GM18502 (cell line): ENCODE data around the gene DOC2B.
"Not testable (repeated sequence)": the region's sequence is repeated elsewhere in the genome, so short reads cannot be mapped to it uniquely, and the experiment has no call there.

ENCODE experiments used
- ATAC-seq: cut with Tn5 transposase; IDR thresholded peaks from one replicate; pipeline ENCODE4 v1.9.1; 2021; ENCODE audit warnings: mild to moderate bottlenecking; ENCODE audit not compliant: unreplicated experiment, poor library complexity

Gene DOC2B

DNA sequence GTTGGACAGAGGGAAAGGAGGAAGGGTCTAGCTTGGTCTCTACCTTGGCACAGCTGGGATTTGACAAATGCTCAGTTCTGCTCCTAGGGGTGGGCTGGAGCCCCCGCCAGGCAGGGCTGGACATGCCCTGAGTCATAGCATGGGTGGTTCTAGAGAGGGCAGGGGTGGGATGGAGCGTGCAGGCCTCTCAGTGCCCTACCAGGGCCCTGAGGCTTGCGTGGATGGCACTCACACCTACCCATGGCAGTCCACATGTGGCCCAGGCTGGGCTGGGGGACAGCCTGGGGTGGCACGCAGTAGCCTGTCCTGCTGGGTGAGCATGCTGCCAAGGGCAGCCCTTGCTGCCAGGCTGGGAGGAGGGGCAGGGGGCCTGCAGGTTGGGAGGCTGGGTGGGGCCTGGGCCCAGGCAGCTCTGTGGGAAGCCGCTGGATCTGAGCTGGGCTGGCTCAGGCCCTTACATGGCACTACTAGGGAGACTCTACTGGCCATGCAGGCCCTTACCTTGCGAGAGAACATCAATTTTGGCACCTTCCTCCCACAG is 11.2 kb downstream of the DOC2B start:
- ATAC-seq = no peak

DNA sequence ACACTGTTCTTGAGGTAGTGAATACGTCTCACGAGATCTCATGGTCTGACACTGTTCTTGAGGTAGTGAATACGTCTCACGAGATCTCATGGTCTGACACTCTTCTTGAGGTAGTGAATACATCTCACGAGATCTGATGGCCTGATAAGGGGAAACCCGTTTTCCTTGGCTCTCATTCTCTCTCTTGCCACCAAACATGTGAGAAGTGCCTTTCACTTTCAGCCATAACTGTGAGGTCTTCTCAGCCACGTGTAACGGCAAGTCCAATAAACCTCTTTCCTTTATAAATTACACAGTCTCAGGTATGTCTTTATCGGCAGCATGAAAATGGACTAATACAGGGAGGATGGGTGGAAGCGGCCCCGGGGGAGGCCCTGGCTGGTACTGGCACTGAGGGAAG is 12.8 kb downstream of the DOC2B start:
- ATAC-seq = not testable (repeated sequence)

DNA sequence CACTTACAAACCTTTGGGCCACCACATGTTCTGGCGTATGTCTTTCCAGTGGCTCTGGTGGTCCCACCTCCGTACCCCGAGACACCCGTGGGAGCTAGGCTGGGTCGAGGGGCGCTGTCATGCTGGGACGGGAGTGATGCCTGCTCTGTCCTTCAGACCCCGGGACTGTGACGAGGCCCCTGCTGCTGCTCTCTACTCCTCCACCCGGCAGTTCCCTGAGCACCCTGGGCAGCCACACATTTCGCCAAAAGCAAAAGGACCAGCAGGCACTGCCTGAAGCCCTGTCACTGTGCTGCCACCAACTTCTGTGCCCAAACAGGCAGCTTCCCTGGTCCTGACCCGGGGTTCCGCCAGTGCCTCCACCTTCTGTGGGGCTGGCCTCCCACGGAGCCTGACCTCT is 15.5 kb downstream of the DOC2B start:
- ATAC-seq = no peak

DNA sequence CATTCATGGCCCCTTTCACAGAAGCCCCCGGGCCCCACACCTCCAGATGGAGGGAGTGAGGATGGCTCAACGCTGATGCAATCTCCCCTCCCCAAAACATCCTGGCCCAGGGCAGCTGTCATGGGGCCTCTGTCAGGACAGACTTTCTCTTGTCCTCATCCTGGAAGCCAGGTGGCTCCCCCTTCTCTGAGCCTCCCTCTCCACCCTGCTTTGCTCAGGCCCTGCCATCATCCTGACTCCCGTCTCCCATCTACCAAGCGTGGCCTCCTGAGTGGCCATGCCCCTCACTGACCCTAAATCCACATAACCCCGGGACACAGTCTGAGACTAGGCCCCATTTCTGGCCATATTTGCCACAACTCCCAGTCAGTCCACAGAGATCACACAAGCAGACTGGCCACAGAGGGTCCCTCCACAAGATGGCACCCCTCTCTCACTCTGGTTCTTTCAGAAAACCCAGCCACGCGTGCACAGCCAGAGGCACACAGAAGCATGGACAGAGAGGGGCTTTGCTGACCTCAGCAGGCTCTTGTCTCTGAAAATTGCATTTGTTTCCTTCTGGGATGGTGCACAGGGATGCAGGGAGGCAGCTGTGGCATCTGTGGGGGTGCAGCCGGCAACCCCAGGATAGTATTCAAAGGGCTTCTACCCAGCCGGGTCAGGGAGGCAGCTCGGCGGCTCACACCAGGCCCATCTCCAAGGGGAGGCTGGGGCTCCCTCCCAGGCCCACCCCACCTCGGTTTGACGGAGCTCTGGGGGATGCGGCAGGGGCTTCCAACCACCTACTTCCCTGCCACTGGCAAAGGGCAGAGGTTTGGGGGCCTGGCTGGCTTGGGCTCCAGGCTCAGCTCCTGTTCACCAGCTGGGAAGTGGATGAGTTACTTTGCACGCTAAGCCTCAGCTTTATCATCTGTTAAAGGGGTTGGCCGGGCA is 16.9 kb downstream of the DOC2B start:
- no peak for ATAC-seq

DNA sequence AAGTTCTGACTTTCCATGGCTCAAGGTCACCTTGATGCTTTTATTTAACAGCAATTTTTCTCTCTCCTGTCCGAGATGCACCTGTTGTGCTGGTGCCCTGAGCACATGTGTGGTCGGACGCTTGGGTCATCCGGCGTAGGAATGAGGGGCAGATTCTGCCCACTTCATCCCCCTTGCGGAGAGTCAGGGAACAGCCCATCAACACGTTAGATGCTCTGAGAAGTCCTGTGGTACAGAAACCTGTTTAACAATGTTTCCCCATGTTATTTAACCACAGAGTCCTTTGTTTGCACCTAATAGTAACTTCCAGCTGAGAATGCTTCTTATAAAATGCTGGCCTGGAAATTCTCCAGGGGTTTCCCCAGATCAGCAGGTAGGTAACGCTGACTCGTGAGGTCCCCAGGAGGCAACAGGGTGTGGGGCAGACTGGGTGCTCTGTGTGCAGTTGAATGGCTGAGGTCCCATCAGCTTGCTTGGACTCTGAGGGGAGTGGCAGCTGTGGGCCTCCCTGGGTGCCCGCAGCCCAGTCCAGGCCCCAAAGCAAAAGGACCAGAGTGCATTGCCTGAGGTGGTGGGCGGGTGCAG is 17.8 kb downstream of the DOC2B start:
- ATAC-seq = no peak

DNA sequence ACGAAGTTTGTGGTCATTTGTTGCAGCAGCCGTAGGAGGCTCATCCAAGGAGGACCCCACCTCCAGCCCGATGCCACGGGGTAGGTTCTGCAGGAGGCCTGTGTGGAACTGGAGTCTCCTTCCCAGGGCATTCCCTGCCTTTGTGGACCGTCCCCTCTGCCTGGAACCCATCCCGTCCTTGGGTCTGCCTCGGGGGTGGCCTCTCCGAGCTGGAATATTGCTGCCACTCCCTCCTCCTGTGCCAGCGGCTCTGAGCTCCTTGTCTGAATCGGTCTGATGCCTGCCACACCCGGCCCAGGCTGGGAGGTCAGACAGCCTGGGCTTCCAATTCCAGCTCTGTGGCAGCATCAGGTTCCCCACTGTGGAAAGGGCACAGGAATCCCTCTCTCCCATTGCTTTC is 18.8 kb downstream of the DOC2B start:
- ATAC-seq = no peak

DNA sequence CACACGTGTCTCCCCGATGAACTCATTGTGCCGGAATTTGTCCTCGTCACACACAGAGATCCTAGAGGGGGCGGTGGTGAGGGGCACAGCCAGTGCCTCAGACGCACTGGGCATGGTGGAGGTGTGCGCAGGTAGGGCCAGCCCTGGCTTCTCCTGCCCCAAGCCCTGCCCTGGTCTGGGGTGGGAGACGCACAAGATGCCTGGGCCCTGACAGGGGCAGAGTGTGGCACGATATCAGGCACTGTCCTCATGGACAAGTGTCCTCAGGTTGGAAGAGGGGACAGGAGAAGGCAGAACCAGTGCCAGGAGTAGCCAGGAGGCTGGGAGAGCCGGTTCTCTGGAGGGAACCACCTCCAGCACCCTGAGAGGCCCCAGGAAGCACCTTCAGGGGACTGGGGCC is 20.0 kb downstream of the DOC2B start:
- no peak for ATAC-seq

DNA sequence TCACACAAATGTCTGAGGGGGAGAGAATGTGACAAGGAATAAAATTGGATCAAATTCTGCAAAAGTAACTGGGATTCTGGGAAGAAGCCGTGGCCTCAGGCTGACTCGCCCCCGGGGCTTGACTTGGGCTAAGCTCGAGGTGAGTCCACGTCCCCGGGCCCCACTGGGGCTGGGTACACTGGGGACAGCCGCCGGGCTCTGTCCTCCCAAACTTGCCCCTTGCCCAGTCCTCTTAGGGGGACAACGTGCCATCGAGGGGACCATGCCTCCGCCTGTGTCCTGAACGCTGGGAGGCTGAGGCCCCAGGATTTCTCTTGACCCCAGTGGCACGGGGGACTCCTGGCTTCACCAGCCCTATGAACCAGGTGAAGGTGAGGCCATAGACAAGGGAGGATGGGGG is 21.1 kb downstream of the DOC2B start:
- ATAC-seq = no peak

DNA sequence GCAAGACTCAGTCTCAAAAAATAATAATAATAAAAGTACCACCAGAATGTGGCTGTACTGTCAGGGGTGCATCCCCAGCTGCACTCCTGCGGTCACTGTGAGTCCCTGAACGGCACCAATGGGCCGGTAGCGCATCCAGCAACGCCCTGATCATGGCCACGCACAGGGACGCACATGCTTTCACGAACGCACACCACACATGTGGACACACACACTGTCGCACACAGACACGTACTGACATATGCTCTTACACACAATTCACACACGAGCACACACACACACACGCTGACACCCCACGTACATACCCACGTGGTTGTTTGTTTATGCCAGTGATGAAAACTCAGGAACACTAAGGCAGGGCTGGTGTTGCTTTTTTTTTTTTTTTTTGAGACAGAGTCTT is 21.8 kb downstream of the DOC2B start:
- no peak for ATAC-seq

DNA sequence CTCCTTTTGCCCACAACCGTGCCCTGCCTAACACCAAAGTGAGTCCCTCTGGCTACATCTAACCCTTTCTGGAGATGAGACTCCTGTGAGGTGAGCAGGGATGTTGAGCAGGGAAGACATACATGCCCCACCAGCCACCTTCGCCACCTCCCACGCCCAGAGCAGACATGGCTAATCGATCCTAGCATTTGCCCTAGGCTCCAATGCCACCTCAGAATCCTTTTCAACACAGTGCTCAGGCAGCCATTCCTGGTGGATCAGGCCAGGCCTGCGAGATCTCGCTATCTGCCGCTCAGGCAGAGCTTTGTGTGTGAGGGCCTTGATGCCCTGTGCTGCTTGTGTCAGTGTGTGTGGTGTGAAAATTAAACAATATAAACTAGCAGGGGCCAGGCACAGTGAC is 23.1 kb downstream of the DOC2B start:
- no peak for ATAC-seq

DNA sequence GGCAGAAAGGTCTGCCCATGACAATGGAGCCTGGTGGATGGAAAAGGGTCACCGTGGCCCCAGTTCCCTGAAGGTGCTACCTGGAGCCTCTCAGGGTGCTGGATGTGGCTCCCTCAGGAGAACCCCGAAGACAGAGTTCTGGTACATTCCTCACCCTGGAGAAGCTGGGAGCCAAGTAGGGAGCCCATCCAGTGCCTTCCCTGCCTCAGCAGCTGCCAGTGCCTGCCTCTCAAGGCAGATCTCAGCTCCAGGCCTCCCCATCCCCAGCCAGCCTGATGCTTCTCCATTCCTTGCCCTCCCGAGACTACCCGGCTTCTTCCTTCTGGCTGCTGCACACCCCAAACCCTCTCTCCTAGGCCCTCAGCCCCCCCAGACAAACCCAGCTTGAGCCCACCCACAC is 23.5 kb downstream of the DOC2B start:
- no peak for ATAC-seq

DNA sequence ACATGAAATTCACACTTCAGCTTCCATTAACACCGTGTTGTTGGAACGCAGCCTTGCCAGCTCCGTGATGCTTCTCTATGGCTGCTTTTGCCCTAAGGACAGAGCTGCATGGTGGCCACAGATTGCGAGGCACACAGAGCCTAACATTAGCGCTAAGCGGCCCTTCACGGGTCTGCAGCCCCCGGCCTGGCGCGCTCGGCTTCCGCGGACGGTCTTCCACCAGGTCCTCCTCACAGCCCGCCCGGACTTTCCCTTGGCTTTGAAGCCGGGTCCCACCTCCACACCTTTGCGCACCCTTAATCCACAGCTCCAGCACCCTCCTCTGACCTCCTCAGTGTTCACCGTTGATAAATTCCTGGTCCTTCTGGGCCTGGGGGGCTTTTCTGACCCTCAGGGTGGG is 24.5 kb downstream of the DOC2B start:
- no peak for ATAC-seq

DNA sequence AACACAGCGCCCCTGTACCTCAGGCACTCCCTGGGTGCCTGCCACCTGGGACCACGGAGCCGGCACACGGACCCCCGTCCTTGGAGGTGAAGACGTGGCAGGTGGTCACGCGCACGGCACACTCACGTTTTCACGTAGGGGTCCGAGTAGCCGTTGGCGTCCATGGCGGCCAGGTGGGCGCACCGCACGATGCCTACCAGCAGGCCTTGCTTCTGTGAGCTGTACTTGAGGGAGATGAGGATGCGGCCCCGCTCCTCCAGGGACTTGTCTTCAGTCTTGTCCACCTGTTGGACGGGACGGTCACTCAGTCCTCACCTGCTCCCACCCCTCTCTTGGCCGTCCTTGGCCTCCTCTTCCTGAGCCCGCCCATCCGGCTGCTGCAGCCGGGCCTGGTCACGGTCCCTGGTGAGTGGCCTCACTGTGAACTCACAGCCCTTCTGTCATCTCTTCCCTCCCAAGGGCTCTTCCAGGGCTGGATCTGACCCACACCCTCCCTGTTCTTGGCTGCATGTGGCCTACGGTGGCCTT is 25.3 kb downstream of the DOC2B start:
- ATAC-seq = no peak

DNA sequence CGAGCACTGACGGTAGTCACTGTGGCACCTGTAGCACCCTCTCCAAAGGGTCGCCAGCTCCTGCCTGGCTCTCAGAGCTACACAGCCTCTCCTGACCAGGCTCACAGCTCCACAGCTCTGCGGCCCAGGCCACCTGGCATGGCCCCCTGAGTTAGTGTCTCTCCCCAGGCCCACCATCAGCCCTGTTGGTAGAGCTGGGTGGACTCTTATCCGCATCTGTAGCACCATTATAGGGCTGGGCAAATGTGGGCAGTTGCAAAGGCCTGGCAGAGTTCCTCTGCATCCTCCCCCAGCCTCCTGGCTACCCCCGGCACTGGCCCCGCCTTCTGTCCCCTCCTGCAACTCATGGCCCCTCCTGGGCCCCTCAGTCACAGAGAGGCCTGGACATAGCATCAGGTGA is 25.9 kb downstream of the DOC2B start:
- ATAC-seq = no peak

DNA sequence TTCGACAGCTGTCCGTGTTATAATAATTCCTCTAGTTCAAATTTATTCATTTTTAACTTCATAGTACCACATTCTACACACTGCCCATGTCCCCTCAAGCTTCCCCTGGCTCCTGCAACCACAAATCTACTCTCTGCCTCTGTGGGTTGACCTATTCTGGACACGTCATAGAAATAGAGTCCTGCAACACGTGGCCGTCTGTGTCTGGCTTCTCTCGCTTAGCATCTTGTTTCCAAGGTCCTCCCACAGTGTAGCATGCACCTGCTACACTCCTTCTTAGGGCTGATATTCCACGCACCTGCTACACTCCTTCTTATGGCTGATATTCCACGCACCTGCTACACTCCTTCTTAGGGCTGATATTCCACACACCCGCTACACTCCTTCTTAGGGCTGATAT is 27.6 kb downstream of the DOC2B start:
- no peak for ATAC-seq

DNA sequence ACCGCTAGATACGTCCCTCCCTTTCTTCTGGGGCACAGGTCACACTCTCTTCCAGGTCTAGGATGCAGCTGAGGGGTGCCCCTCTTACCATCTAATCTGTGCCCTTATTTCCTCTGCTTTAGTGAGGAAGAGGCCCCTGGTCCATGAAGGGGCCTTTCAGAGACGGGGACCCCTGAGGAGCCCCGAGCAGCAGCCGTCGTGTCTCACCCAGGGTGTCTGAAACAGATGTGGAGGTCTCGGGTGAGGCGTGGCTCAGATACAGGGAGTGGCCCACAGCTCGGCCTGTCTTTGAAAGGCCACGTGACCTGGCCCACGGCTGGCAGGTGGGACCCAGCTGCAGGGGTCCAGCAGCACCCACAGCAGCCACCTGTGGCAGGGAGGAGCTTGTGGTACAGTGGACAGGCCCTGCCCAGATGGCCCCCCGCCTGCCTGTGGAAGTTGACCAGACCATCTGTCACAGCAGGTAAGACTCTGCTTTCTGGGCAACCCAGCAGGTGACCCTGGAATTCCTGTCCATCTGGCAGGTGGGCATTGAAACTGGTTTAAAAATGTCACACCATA is 28.5 kb downstream of the DOC2B start:
- no peak for ATAC-seq

DNA sequence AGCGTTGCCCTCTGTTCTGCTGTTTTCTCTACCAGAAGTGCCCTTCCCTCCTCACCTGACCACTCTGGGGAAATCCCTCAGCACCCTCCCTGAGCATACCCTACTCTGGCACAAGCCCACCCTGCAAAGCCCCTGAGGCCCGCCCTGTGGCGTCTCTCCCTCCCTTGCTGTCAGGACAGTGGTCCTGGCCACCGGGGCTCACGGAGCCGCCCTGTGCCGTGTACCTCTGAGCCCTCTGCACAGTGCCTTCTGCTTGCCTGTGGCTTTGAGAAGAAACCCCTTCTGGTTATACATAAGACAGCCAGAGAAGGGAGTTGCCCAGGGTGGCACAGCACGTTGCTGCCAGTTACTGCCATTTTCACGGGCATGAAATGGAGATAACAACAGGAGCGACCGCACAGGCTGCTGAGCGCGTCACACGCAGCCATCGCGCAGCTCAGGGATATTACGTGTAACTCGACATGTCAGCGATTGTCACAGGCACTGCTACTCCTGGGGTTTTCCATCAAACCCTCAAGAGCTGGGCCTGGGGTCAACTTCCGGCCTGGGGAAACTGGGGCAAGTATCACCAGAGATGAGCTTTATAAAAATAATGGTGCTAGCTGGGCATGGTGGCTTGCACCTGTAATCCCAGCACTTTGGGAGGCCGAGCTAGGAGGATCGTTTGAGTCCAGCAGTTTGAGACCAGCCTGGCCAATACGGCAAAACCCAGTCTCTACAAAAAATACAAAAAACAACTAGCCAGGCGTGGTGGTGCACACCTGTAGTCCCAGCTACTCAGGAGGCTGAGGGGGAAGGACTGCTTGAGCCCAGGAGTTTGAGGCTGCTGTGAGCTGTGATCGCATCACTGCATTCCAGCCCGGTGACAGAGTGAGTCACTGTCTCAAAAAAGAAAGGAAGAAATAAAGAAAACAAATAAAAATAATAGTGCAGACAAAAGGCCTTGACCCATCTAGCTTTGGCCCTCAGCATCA is 29.3 kb downstream of the DOC2B start:
- no peak for ATAC-seq

DNA sequence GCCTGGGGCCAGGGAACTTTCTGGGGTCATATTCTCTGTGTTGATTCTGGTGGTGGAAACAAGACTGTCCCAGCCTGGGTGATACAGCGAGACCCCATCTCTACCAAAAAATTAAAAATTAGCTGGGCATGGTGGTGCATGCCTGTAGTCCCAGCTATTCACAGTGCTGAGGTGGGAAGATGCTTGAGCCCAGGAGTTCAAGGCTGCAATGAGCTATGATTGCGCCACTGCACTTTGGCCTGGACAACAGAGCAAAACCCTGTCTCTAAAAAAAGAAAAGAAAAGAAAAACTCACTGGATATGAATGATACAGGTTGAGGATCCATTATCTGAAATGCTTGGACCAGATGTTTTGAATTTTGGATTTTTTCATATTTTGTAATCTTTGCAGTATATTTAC is 30.4 kb downstream of the DOC2B start:
- ATAC-seq = no peak

DNA sequence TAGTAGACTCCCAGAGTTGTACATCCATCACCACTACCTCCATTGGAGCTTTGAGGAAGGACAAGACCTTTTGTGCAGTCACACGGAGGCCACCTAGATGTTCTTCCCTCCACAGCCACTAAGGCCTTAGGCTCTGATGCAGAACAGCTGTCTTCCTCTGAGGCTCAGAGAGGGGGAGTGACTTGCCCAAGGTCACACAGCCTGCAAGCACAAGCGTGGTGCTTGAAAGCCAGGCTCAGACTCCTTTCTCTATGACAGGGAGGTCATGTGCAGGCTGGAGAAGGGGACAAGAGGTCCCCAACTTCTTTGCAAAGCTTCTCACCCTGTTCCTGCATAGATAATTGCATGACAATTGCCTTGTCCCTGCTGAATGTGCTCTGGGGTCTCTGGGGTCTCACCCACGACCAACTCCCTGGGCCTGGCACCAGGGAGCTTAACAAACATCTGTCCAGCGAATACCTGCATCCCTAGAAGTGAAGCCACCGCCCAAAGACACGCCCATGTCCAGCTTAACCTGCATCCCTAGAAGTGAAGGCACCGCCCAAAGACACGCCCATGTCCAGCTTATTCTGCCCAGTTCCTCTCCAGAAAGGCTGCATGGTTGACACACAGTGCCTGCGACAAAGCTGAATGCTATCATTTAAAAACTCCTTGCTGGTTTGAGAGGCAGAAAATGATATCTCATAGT is 31.4 kb downstream of the DOC2B start:
- no peak for ATAC-seq
